H9 (cell line): Measurements from ENCODE around the gene PDE3A. TPM values are rescaled to one million over a fixed set of nuclear protein-coding genes. Genes with fewer than 3 reads are reported as not detected.

ENCODE experiments used
- DNase-seq: peaks from one replicate; pipeline ENCODE4 v3.0.0-alpha.2; 2017
- H2AFZ ChIP-seq: one replicate; pipeline ENCODE4 v1.6.1; 2013; ENCODE audit warnings: mild to moderate bottlenecking, low read length, control low read depth, moderate library complexity
- H2AK5ac ChIP-seq: 2 replicates; pipeline ENCODE4 v1.6.1; 2013; ENCODE audit warnings: low read length, control low read depth, mixed read lengths; ENCODE audit not compliant: insufficient read length
- H2BK120ac ChIP-seq: one replicate; pipeline ENCODE4 v1.6.1; 2013; ENCODE audit warnings: low read depth, mild to moderate bottlenecking, low read length, control low read depth, inconsistent platforms; ENCODE audit not compliant: poor library complexity, severe bottlenecking
- H2BK12ac ChIP-seq: 2 replicates; pipeline ENCODE4 v1.6.1; 2013; ENCODE audit warnings: low read length, control low read depth, mixed read lengths, low read depth; ENCODE audit not compliant: insufficient read length
- H2BK15ac ChIP-seq: 2 replicates; pipeline ENCODE4 v1.6.1; 2013; ENCODE audit warnings: low read depth, low read length, control low read depth
- H2BK20ac ChIP-seq: one replicate; pipeline ENCODE4 v1.6.1; 2013; ENCODE audit warnings: low read depth, mild to moderate bottlenecking, low read length, control low read depth, inconsistent platforms; ENCODE audit not compliant: poor library complexity, severe bottlenecking
- H2BK5ac ChIP-seq: 2 replicates; pipeline ENCODE4 v1.6.1; 2013; ENCODE audit warnings: low read length, control low read depth, mixed read lengths; ENCODE audit not compliant: insufficient read length
- H3K14ac ChIP-seq: 2 replicates; pipeline ENCODE4 v1.6.1; 2013; ENCODE audit warnings: low read length, control low read depth; ENCODE audit not compliant: insufficient read depth
- H3K18ac ChIP-seq: 2 replicates; pipeline ENCODE4 v1.6.1; 2013; ENCODE audit warnings: low read depth, mild to moderate bottlenecking, mixed read lengths, low read length, control low read depth; ENCODE audit not compliant: insufficient read length
- H3K23ac ChIP-seq: 2 replicates; pipeline ENCODE4 v1.6.1; 2013; ENCODE audit warnings: low read length, control low read depth, mixed read lengths, low read depth; ENCODE audit not compliant: insufficient read length
- H3K23me2 ChIP-seq: 2 replicates; pipeline ENCODE4 v1.6.1; 2013; ENCODE audit warnings: low read depth, mild to moderate bottlenecking, mixed read lengths, low read length, control low read depth; ENCODE audit not compliant: insufficient read length, poor library complexity, severe bottlenecking
- H3K27ac ChIP-seq: 2 replicates; pipeline ENCODE4 v1.5.1; 2013; ENCODE audit warnings: low read length, control low read depth, mixed read lengths, low read depth; ENCODE audit not compliant: insufficient read length
- H3K27me3 ChIP-seq: 2 replicates; pipeline ENCODE4 v1.6.1; 2013; ENCODE audit warnings: low read length, control low read depth, inconsistent platforms; ENCODE audit not compliant: insufficient read depth
- H3K4ac ChIP-seq: 2 replicates; pipeline ENCODE4 v1.6.1; 2013; ENCODE audit warnings: low read depth, mild to moderate bottlenecking, control low read depth, inconsistent platforms, low read length, moderate library complexity
- H3K4me1 ChIP-seq: 2 replicates; pipeline ENCODE4 v1.6.1; 2013; ENCODE audit warnings: low read length, control low read depth, inconsistent platforms; ENCODE audit not compliant: insufficient read depth
- H3K4me2 ChIP-seq: 2 replicates; pipeline ENCODE4 v1.6.1; 2013; ENCODE audit warnings: low read length, control low read depth, mixed read lengths; ENCODE audit not compliant: insufficient read length, insufficient read depth
- H3K56ac ChIP-seq: 2 replicates; pipeline ENCODE4 v1.6.1; 2013; ENCODE audit warnings: low read depth, mild to moderate bottlenecking, mixed read lengths, low read length, control low read depth; ENCODE audit not compliant: insufficient read length
- H3K79me1 ChIP-seq: 2 replicates; pipeline ENCODE4 v1.6.1; 2013; ENCODE audit warnings: low read depth, mild to moderate bottlenecking, moderate library complexity, low read length, control low read depth, inconsistent platforms; ENCODE audit not compliant: insufficient read depth, poor library complexity, severe bottlenecking
- H3K79me2 ChIP-seq: 2 replicates; pipeline ENCODE4 v1.6.1; 2013; ENCODE audit warnings: low read length, control low read depth, inconsistent platforms; ENCODE audit not compliant: insufficient read depth
- H3K9ac ChIP-seq: 2 replicates; pipeline ENCODE4 v1.6.1; 2013; ENCODE audit warnings: low read length, control low read depth, mixed read lengths; ENCODE audit not compliant: insufficient read length; ENCODE audit errors: extremely low read depth
- H3K9me3 ChIP-seq: one replicate; pipeline ENCODE4 v1.6.1; 2013; ENCODE audit warnings: low read depth, low read length, inconsistent platforms; ENCODE audit not compliant: control insufficient read depth
- H3T11ph ChIP-seq: one replicate; pipeline ENCODE4 v1.6.1; 2013; ENCODE audit warnings: mild to moderate bottlenecking, low read length, control low read depth, inconsistent platforms
- H4K20me1 ChIP-seq: one replicate; pipeline ENCODE4 v1.6.1; 2013; ENCODE audit not compliant: control insufficient read depth, insufficient read length, insufficient read depth
- H4K5ac ChIP-seq: 2 replicates; pipeline ENCODE4 v1.6.1; 2013; ENCODE audit warnings: low read depth, mild to moderate bottlenecking, mixed read lengths, low read length, control low read depth; ENCODE audit not compliant: insufficient read length
- H4K8ac ChIP-seq: replicated peaks from 2 replicates; pipeline ENCODE4 v1.6.1; 2013; ENCODE audit warnings: low read length, control low read depth, mixed read lengths, low read depth; ENCODE audit not compliant: insufficient read length
- H4K91ac ChIP-seq: 2 replicates; pipeline ENCODE4 v1.6.1; 2013; ENCODE audit warnings: low read depth, mild to moderate bottlenecking, moderate library complexity, mixed read lengths, low read length, control low read depth; ENCODE audit not compliant: insufficient read length
- H3K27ac Mint-ChIP-seq, 3 experiments: 2 replicates in 2 of 3; 3 replicates in 1 of 3; pipeline ENCODE4 v1.8.0; 2020 to 2021; ENCODE audit warnings: mixed read lengths in 3 of 3, mild to moderate bottlenecking in 1 of 3, moderate library complexity in 1 of 3
- H3K27me3 Mint-ChIP-seq: 2 replicates; pipeline ENCODE4 v1.8.0; 2021; ENCODE audit warnings: low read depth, mild to moderate bottlenecking, moderate library complexity, mixed read lengths
- H3K36me3 Mint-ChIP-seq, 3 experiments: 2 replicates in 2 of 3; 3 replicates in 1 of 3; pipeline ENCODE4 v1.8.0; 2020 to 2021; ENCODE audit warnings: low read depth in 3 of 3, mixed read lengths in 3 of 3; ENCODE audit not compliant: insufficient read depth in 1 of 3
- H3K4me1 Mint-ChIP-seq, 2 experiments: 2 replicates each; pipeline ENCODE4 v1.8.0; 2020; ENCODE audit warnings: mixed read lengths in 2 of 2
- H3K4me3 Mint-ChIP-seq, 2 experiments: 2 replicates in 1 of 2; 3 replicates in 1 of 2; pipeline ENCODE4 v1.8.0; 2020 to 2021; ENCODE audit warnings: mild to moderate bottlenecking in 2 of 2, mixed read lengths in 2 of 2, moderate library complexity in 1 of 2
- H3K9me3 Mint-ChIP-seq, 2 experiments: 2 replicates in 1 of 2; 3 replicates in 1 of 2; pipeline ENCODE4 v1.8.0; 2020; ENCODE audit warnings: mild to moderate bottlenecking in 2 of 2, mixed read lengths in 2 of 2, moderate library complexity in 1 of 2
- CTCF ChIP-seq: fragments of 200-600 bp; sonication (generic); conservative IDR thresholded peaks from 3 replicates; pipeline ENCODE4 v1.8.0; 2021; ENCODE audit warnings: antibody characterized with exemption, mild to moderate bottlenecking
- WGBS: extraction: QIAGEN DNeasy Blood & Tissue Kit; methylation state at CpG from one replicate; pipeline ENCODE4 v1.1.7; 2013; ENCODE audit warnings: missing lambda C conversion rate, low lambda C conversion rate, mixed read lengths; ENCODE audit not compliant: insufficient read length; ENCODE audit errors: extremely low coverage; 5-methylcytosine and 5-hydroxymethylcytosine counted together
- total RNA-seq: library from RNA; stranded (reverse); gene quantifications from 2 replicates; pipeline ENCODE4 v1.2.1, GENCODE V29; 2021

PDE3A gene
- total RNA-seq, 1 experiment from 2014 or later = 3.0 TPM

GRCh38 chr12:20429852-20430251, 61.5 kb downstream of the PDE3A start:
- no peak overlapping the region for H2AFZ ChIP-seq
- no peak overlapping the region for H4K8ac ChIP-seq
- no peak overlapping the region for H3K23ac ChIP-seq
- no peaks in the 10 kb centered on the region for H3K9me3 ChIP-seq
- no peak overlapping the region for H3K56ac ChIP-seq
- no peak overlapping the region for H3K4ac ChIP-seq
- H2BK20ac ChIP-seq = no peak overlapping the region
- no peak overlapping the region for H2BK15ac ChIP-seq
- no CpG with 5 or more reads among the region's 2 CpGs for WGBS
- no peak overlapping the region for H4K91ac ChIP-seq
- no peak overlapping the region for H3K14ac ChIP-seq
- no peaks in the 10 kb centered on the region for H3K23me2 ChIP-seq
- H3K9ac ChIP-seq = no peak overlapping the region
- no peak overlapping the region for H3K18ac ChIP-seq
- no peak for TF ChIP-seq CTCF
- no peaks in the 10 kb centered on the region for H3K9me3 Mint-ChIP-seq
- H3K36me3 Mint-ChIP-seq = no peaks in the 10 kb centered on the region
- no peak overlapping the region for H3K4me2 ChIP-seq
- no peaks in the 10 kb centered on the region for H4K20me1 ChIP-seq
- no peaks in the 10 kb centered on the region for H3K79me1 ChIP-seq
- no peak overlapping the region for H3T11ph ChIP-seq
- H3K4me3 Mint-ChIP-seq = no peak overlapping the region
- no peak overlapping the region for H4K5ac ChIP-seq
- H3K4me1 Mint-ChIP-seq = peaks cover 52% of the 10 kb centered on the region in 2 experiments
- no peak overlapping the region for H2BK120ac ChIP-seq
- 0 out of 7 replicates have a peak overlapping the region, but pooled peaks of 2 of the 3 experiments have one; percentile 15 to 51 for H3K27ac Mint-ChIP-seq
- no peak overlapping the region for H2BK12ac ChIP-seq
- H3K27ac ChIP-seq = no peak overlapping the region
- no peak for DNase-seq
- no peaks in the 10 kb centered on the region for H3K27me3 Mint-ChIP-seq
- H2AK5ac ChIP-seq = no peak overlapping the region
- H2BK5ac ChIP-seq = no peak overlapping the region
- no peaks in the 10 kb centered on the region; the same call in 1 of the 2 replicates for H3K4me1 ChIP-seq
- no peaks in the 10 kb centered on the region for H3K27me3 ChIP-seq
- no peaks in the 10 kb centered on the region for H3K79me2 ChIP-seq
